ENCODE measurements around the gene THSD7A.

The THSD7A gene, protein sequence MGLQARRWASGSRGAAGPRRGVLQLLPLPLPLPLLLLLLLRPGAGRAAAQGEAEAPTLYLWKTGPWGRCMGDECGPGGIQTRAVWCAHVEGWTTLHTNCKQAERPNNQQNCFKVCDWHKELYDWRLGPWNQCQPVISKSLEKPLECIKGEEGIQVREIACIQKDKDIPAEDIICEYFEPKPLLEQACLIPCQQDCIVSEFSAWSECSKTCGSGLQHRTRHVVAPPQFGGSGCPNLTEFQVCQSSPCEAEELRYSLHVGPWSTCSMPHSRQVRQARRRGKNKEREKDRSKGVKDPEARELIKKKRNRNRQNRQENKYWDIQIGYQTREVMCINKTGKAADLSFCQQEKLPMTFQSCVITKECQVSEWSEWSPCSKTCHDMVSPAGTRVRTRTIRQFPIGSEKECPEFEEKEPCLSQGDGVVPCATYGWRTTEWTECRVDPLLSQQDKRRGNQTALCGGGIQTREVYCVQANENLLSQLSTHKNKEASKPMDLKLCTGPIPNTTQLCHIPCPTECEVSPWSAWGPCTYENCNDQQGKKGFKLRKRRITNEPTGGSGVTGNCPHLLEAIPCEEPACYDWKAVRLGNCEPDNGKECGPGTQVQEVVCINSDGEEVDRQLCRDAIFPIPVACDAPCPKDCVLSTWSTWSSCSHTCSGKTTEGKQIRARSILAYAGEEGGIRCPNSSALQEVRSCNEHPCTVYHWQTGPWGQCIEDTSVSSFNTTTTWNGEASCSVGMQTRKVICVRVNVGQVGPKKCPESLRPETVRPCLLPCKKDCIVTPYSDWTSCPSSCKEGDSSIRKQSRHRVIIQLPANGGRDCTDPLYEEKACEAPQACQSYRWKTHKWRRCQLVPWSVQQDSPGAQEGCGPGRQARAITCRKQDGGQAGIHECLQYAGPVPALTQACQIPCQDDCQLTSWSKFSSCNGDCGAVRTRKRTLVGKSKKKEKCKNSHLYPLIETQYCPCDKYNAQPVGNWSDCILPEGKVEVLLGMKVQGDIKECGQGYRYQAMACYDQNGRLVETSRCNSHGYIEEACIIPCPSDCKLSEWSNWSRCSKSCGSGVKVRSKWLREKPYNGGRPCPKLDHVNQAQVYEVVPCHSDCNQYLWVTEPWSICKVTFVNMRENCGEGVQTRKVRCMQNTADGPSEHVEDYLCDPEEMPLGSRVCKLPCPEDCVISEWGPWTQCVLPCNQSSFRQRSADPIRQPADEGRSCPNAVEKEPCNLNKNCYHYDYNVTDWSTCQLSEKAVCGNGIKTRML (N-terminal part only)

DNA sequence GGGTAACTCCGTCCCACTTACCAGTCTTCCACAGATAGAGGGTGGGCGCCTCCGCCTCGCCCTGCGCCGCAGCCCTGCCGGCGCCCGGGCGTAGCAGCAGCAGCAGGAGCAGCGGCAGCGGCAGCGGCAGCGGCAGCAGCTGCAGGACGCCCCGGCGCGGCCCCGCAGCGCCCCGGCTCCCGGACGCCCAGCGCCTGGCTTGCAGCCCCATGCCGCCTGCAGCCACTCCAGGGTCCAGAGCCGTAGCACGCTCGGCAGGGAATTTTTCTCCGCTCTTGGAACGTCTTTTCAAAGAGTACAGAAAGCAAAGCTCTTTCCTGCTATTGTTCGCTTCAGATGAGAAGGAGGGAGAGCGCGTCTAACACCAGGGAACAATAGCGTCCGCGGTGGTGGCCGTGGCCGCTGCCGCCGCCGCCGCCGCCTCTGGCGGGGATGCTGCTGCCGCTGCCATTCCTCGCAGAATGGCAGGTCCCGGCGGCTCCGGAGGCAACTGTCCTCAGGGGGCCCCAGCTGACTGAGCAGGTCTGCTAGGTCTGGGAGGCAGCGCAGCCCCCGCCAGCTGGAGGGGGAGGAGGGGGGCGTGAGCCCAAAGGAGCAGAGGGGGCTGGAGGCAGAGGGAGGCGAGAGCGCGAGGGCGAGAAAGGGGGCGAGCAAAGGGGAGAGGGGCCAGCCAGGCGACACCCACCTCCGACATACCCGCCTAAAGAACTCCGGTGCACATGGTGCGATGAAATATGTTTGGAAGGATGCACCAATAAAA is at the start of gene THSD7A:
THSD7A (minus strand) TSS at position 463 of the 760 bp plus-strand sequence; CDS start at position 211, 252 bp downstream.
- DNase-seq (ENCODE audit: low read depth in 3 of 3), result no peak

DNA sequence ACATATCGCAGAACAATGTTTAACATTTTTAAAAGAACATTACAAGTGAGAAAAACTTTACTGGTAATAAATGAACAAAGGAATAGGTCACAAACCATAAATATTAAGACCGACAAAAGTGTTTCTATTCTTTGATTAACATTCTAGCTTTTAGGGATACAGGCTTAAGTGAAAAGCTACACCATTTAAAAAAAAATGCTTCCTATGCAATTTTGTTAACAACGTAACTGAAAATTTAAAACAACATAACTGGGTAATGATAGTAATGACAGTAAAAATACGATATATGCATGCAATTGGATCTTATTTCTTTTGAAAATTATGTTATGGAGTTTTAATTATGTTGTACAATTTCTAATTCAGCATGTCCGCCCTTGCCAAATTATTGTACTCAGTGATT is 49.7 kb upstream of the THSD7A start:
- DNase-seq (ENCODE audit: low read depth in 3 of 3), result no peak

DNA sequence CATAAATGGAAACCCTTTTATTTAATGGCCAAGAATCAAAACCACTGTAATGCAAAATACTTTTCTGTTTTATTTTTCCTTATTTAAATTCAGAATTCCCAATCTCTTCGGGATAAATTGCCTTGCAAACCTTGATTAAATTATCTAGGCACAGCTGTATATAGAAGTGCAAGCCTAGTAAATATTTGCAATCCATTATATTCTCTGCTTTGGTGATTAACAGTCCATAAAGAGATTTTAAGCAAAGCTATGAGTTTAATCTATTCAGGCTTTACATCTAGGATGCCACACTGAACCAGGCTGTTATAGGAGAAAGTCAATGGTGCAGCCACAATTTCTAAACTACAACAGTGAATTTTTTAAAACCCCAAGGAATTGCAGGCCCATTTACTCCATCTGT is 43.6 kb upstream of the THSD7A start:
- no peak for DNase-seq (ENCODE audit: low read depth in 3 of 3)

DNA sequence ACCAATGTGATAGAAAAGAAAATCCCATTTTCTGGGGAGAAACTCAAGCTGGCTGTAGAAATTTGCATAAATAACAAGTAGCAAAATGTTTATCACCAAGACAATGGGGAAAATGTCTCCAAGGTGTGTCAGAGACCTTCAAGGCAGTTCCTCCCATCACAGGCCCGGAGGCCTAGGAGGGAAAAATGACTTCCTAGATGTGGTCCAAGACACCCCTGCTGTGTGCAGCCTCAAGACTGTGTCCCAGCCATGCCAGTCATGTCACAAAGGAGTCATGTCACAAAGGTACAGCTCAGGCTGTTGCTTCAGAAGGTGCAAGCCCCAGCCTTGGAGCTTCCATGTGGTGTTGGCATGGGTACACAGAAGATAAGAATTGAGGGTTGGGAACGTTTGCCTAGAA is 33.7 kb upstream of the THSD7A start:
- DNase-seq (ENCODE audit: low read depth in 3 of 3), result no peak

DNA sequence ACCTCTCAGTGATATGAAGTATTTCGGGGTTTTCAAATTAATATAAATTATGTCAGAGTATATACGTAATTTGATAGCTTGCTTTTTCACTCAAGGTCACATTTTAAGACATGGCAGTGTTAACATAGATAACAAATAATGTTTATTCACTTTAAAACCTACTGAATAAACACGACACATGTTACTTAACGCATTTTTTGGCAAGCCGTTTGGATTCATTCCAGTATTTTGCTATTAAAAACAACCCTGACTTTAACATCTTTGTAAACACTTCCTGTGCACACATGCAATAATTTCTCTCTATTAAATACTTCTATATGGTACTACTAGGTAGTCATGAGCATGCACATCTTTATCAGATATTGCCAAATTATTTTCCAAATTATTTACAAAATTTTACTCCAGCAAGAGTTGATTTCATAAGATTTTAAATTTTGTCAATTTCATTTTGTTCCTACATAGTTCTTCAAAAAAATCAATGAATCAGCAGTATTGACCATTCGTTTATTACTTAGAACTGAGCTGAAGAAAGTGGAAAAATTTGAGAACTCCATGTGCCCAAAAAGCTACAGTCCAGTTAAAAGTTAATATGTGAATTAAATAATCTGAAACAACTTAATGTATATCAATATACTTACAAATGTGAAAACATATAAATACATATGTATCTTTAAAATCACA is 26.8 kb upstream of the THSD7A start:
- no peak for DNase-seq (ENCODE audit: low read depth in 3 of 3)

DNA sequence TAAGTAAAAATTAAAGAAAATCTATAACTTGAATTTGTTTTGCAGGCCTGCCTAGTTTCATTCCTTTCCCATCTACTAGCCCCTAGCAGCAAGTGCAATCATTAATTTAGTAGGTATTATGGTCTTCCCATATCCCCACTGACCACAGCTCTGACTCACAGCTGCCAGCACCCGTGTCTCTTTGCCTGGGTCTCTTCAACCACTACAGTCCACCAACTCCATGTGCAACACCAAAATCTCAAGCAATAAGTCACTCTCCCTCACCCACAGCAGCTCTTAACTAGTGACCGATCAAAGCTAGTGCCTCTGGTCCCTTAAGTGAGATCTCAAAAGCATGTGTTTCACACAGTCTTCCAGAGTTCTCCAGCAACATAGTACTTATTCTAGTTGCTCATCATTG is 26.0 kb upstream of the THSD7A start:
- no peak for DNase-seq (ENCODE audit: low read depth in 3 of 3)

DNA sequence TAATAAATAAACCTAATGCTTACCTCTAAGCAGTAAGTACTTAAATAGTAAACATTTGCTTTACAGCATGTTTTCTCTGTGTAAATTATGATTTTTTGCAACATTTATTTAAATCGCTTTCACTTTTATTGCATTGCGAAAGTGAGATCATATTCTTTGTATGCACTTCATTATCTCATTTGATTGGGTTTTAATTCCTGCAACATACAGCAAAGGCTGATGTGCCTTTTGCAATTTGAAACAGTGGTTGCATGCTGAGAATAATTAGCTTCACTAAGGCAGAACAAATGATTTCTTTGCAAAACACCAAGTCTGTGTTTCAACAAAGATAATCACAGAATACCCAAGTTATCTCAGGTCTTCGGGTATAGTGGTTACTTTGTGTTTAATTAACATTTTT is 16.3 kb upstream of the THSD7A start:
- no peak for DNase-seq (ENCODE audit: low read depth in 3 of 3)

DNA sequence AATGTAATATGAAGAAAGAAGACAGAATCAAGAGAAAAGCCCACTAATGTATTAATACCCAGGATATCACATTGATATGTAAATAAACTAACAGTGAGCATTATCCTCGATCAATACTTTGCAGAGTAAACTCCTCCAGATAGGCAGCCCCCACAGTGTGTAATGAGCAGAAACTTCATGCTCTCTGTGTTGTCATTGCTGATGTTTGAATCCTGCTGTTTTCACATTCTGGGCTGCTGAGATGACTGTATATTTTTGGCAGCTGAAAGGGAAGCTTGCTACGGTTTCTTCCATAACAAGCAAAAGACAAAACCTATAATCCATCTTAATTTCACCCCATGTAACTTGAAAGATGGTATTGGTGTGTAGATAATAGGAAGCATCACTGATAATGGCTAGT is 15.3 kb upstream of the THSD7A start:
- DNase-seq (ENCODE audit: low read depth in 3 of 3), result no peak

DNA sequence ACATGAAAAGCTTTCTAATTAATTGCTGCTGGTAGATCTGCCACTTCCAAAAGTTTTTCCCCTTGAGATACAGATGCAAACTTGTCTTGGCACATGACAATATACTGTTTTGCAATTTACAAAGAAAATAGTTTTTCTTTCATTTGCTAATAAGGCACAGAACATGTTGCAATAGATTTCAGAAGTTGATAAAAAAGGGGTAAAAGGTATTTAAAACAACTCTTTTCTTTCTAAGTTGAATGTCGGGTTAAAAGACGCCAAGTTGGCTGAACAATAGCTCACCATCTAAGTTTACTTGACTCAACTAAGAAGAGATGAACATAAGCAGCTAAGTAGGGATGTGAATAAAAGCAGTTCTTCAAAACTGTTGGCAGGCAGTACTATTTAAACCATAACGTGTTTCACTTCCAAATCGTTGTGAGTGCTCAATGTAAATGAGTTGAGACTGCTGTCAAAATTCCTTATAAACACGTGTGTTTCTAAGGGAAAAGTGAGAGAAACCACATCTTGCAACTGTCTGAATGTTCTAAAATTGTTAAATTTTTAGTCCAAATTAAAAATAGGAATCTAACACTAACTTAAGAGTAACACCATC is 14.5 kb upstream of the THSD7A start:
- no peak for DNase-seq (ENCODE audit: low read depth in 3 of 3)

DNA sequence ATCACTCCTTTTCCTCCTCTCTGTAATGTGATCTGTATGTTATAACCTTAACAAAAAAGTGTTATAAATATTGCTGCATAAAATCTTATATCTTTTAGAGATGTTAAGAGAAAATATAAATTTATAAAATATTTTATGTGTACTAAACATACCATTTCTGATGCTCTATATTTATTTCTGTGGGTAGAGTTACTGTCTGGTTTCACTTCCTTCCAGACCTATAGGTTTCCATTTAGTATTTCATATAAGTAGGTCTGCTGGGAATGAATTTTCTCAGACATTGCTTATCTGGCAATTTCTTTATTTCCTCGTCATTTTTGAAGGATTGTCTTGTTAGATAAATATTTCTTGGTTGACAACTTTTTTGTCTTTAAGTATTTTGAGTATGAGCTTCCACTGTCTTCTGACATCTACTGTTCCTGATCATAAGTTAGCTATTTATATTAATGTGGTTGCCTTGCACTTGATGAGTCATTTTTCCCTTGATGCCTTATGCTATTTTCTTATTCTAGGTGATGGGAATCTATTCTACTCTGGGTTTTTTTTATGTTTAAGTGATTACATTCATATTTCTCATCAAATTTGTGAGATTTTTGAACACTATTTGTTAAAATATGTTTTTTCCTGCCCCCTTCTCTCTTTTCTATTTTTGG is 11.2 kb upstream of the THSD7A start:
- no peak for DNase-seq (ENCODE audit: low read depth in 3 of 3)

DNA sequence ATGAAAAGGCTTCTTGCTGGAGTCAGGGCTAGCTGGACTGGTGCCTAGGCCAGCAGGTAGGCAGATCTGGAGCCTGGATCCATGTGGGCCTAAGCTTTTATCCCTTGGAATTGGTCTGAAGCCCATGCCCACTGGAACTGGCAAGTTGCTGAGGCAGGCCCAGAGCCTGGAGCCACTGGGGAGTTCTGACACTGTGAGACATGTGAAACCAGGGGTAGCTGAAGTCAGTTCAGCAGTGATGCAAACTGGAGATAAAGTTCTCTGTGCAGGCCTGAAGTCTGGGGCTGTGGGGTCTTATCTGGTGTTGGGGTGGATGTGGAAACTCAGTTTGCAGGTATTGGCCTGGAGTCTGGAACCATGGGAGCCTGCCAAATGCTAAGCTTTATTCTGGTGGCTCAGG is 9.7 kb upstream of the THSD7A start:
- DNase-seq (ENCODE audit: low read depth in 3 of 3), result no peak

DNA sequence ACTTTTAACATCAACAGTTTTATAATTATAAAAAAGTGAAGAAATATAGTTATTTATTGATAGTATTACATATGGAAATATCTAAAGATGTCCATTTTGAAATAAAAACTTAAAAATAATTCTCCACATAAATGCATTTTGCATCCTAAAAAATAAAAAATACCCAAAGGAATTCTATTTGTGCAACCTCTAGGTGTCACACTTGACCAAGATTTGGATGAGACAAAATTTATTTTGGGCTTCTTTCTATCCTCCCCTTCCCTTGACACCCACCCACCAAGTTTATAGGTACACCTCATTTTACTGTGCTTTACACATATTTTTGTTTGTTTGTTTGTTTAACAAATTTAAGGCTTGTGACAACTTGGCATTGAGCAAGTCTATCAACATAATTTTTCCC is 3.3 kb upstream of the THSD7A start:
- no peak for DNase-seq (ENCODE audit: low read depth in 3 of 3)

DNA sequence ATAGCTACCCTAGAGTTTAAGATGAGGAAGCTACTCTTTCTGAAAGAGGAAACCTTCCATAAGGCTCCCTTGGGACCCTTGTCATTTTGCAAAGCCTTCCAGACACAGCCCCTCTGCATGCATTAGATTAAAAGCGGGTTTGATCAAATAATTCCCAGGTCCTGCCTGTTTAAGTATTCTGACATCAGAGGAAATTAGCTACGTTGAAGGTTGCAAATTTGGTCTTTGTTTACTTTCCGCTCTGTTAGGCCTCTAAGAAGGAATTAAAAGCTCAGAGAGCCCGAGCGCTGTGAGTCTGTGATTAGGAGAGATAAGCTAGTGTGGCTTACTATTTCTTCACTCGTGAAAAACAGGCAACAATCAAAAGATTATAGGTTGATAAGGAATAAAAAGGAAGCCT is 1.4 kb upstream of the THSD7A start:
- no peak for DNase-seq (ENCODE audit: low read depth in 3 of 3)

DNA sequence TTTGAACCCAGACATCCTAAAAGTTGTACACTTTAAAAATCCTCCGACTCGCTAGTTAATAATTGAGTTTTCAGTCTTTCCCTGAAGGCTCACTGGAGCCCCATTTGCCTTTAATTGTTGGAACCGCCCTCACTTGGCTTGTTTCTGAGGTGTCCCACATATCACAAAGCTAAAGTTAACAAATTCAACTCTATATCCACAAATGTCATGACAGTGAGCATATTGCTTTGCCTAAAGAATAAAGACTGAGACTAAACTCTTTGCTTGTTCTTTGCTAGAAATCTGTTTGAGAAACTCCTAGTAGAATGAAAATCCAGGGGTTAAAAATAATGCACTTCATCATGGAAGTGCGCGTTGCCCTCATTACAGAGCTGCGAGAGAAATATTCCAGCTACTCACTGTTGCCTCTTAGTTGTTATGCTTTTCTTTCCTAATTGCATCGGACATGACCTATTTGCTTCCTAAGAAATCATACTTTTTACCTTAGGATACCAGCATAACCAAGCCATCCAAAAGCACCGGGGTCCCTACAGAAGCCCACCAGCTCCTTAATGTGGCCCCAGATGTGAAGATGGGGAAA is 752 bp downstream of the THSD7A start:
- DNase-seq (ENCODE audit: low read depth in 3 of 3), result no peak

DNA sequence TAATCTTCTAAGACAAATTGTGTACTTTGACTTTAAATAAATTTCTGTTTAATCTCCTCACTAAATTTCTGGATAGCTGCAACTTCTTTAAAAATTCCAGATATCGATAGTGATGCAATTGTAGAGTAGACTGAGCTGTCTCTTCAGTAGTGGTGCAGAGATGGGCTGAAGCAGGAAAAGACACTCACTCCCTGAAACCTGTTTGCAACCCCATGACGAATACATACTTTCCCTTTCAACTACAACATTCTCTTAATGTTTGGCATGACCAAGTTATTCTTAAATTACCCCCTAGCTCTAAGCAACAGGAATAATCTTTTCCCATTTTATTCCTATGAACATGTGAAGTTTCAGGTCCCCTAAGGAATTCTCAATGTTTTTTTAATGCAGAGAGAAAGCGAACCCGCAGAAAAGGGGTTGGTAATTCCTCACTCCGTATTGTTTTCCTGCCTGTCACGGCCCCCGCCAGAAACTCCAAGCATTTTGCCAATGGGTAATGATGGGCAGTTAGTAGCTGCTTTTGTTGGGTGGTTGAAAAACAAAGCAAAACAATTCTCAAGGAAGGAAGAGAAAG is 1.3 kb downstream of the THSD7A start:
- no peak for DNase-seq (ENCODE audit: low read depth in 3 of 3)

DNA sequence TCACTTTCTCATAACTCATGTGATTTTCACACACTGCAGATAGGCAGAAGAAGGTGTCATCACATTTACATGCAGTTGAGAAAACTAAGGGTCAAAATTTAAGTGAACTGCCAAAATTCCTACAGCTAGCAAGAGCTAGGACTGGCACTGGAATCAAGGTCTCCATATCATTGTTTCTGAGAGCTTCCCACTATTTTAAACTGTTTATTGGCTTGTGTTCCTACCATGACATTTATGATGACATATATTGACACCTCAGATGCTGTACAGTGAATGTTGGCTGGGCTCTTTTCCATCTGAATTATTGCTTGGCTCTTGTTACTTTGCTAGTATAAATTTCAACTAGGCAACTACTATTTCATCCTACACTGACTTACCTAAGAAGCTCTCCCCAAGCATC is 2.0 kb downstream of the THSD7A start:
- DNase-seq (ENCODE audit: low read depth in 3 of 3), result no peak

DNA sequence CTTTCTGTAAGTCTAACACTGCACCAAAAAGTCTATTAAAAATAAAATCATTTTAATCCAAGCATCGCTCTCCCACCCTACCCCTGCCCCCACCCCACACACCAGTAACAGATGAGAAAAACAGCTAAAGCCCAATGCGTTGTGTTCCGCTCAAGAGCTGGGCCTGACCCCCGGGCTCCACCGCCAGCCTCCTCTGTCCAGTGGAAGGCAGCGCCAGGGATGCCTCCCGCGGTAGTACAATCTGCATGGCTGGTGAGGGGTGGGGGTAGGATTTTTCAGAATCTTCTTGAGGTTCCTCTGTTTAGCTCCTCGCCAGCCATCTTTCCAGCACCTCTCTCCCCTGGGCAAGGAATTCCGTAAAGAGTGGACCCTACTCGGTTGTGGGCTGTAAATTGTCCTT is 12.1 kb downstream of the THSD7A start:
- DNase-seq (ENCODE audit: low read depth in 3 of 3), result no peak

DNA sequence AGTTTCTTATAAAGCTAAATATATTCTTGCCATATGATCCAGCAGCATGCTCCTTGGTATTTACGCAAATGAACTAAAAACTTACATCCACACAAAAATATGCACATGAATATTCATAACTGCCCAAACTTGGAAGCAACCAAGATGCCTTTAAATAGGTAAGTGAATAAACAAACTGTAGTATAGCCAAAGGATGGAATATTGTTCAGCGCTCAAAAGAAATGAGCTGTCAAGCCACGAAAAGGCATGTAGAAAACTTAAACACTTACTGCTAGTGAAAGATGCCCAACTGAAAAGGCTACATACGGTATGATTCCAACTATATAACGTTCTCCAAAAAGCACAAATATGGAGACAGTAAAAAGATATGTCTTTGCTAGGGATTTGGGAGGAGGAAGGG is 12.7 kb downstream of the THSD7A start:
- no peak for DNase-seq (ENCODE audit: low read depth in 3 of 3)

DNA sequence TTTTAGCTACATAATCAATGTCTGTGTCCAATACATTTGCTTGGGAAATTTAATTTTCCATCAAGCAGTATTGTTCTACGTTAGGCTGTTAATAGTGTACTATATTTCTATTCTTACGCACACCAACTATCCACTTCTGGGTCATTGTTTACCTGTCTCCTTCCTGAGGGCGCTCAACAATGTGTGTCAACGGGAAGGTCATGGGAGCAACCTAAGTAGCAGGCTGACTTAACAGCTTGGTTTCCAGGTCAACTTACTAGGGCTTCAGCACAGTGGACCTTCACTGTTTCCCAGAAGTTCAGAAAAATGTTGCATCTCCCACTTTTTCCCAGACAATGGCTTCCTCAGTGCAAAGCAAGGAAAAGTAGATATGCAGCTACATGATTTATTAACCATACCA is 13.7 kb downstream of the THSD7A start:
- DNase-seq (ENCODE audit: low read depth in 3 of 3), result no peak

Data from stimulated activated CD4-positive, alpha-beta T cell treated with anti-CD3 and anti-CD28 coated beads, TNF-alpha, amount 100 ng/mL, for 48 hours (primary cell).